Activated CD4-positive, alpha-beta T cell treated with anti-CD3 and anti-CD28 coated beads, Interleukin-2, amount 10 ng/mL, durations not matched to agents 7 days and 5 days (primary cell): ENCODE data around the gene FAM168A. TPM values are rescaled to one million over a fixed set of nuclear protein-coding genes. Genes with fewer than 3 reads are reported as not detected.

Experiments used
- CTCF ChIA-PET: fragments of 350-600 bp; sonication (Branson Sonifier 250); formaldehyde crosslinking; loops from one replicate; lab custom pipeline; 2021; ENCODE audit warnings: antibody characterized with exemption; lab: Charles Lee
- POLR2A ChIA-PET: fragments of 350-600 bp; sonication (Branson Sonifier 250); formaldehyde crosslinking; loops from one replicate; lab custom pipeline; 2021; ENCODE audit warnings: antibody characterized with exemption; lab: Charles Lee
- DNase-seq: peaks from one replicate; pipeline ENCODE4 v3.0.0-alpha.2; 2020
- H3K27ac Mint-ChIP-seq: one replicate; pipeline ENCODE4 v1.8.0; 2021; ENCODE audit warnings: mild to moderate bottlenecking, moderate library complexity, mixed read lengths
- H3K27me3 Mint-ChIP-seq: one replicate; pipeline ENCODE4 v1.8.0; 2021; ENCODE audit warnings: mixed read lengths
- H3K36me3 Mint-ChIP-seq: one replicate; pipeline ENCODE4 v1.8.0; 2021; ENCODE audit warnings: low read depth, mixed read lengths
- H3K4me1 Mint-ChIP-seq: one replicate; pipeline ENCODE4 v1.8.0; 2021; ENCODE audit warnings: mixed read lengths
- H3K4me3 Mint-ChIP-seq: one replicate; pipeline ENCODE4 v1.8.0; 2021; ENCODE audit warnings: mild to moderate bottlenecking, moderate library complexity, mixed read lengths
- H3K9me3 Mint-ChIP-seq: one replicate; pipeline ENCODE4 v1.8.0; 2021; ENCODE audit warnings: mixed read lengths
- total RNA-seq, 2 experiments: library from RNA; stranded (reverse); gene quantifications; one replicate each; pipeline ENCODE4 v1.2.3, GENCODE V29; 2021

The FAM168A gene
- total RNA-seq, 2 experiments from 2014 or later = 28.9 to 31.2 TPM

- Mint-ChIP-seq H3K9me3 (no peaks in the 10 kb centered on the region), H3K4me3 (no peak overlapping the region), H3K27me3 (no peaks in the 10 kb centered on the region), H3K36me3 (peaks cover 13% of the 10 kb centered on the region), H3K4me1 (peaks cover 29% of the 10 kb centered on the region), H3K27ac (no peak overlapping the region)
- CTCF ChIA-PET = interaction anchor here (1.4 to 1.6 kb wide), 3 partner anchors 20 to 40 kb away, joined by 3 to 4 read pairs (median 3); no protein-coding TSS in a partner anchor
- POLR2A ChIA-PET = no interaction called here
- no peak for DNase-seq
These were observed 207.0 kb downstream of the FAM168A start for GRCh38 chr11:73390601-73391565.

GRCh38 chr11:73389916-73390315, 208.0 kb downstream of the FAM168A start:
- DNase-seq = no peak
- Mint-ChIP-seq H3K9me3 (no peaks in the 10 kb centered on the region), H3K4me1 (peaks cover 39% of the 10 kb centered on the region), H3K27me3 (no peaks in the 10 kb centered on the region), H3K27ac (peak overlapping the region; percentile 25), H3K4me3 (no peak overlapping the region), H3K36me3 (peaks cover 14% of the 10 kb centered on the region)
- CTCF ChIA-PET = interaction anchor here (1.0 to 1.7 kb wide), 6 partner anchors 9 to 39 kb away, joined by 3 to 12 read pairs (median 4); partner anchors contain the start of gene RELT
- POLR2A ChIA-PET = no interaction called here

GRCh38 chr11:73389134-73389525, 208.8 kb downstream of the FAM168A start:
- H3K9me3 Mint-ChIP-seq = no peaks in the 10 kb centered on the region
- H3K36me3 Mint-ChIP-seq = peaks cover 14% of the 10 kb centered on the region
- no peak for DNase-seq
- no peaks in the 10 kb centered on the region for H3K27me3 Mint-ChIP-seq
- H3K4me1 Mint-ChIP-seq = peaks cover 47% of the 10 kb centered on the region
- ChIA-PET CTCF (interaction anchor here (1.0 to 1.7 kb wide), 5 partner anchors 10 to 237 kb away, joined by 3 to 12 read pairs (median 4); partner anchors contain the start of gene RELT), POLR2A (no interaction called here)
- H3K4me3 Mint-ChIP-seq = no peak overlapping the region
- no peak overlapping the region for H3K27ac Mint-ChIP-seq

GRCh38 chr11:73388265-73389133, 209.4 kb downstream of the FAM168A start:
- Mint-ChIP-seq H3K27me3 (no peaks in the 10 kb centered on the region), H3K27ac (peak overlapping the region; percentile 84), H3K36me3 (peaks cover 11% of the 10 kb centered on the region), H3K9me3 (no peaks in the 10 kb centered on the region), H3K4me1 (peaks cover 53% of the 10 kb centered on the region), H3K4me3 (no peak overlapping the region)
- ChIA-PET POLR2A (interaction anchor here (0.6 kb wide), 1 partner anchor 260 kb away, joined by 4 read pairs; no protein-coding TSS in a partner anchor), CTCF (interaction anchor here (1.2 to 1.7 kb wide), 3 partner anchors 11 to 238 kb away, joined by 3 to 12 read pairs (median 4); no protein-coding TSS in a partner anchor)
- no peak for DNase-seq

- Mint-ChIP-seq H3K27ac (peak overlapping the region; percentile 89), H3K4me3 (no peak overlapping the region), H3K9me3 (no peaks in the 10 kb centered on the region), H3K4me1 (peaks cover 58% of the 10 kb centered on the region), H3K36me3 (peaks cover 8% of the 10 kb centered on the region), H3K27me3 (no peaks in the 10 kb centered on the region)
- CTCF ChIA-PET = interaction anchor here (1.4 kb wide), 1 partner anchor 239 kb away, joined by 3 read pairs; no protein-coding TSS in a partner anchor
- POLR2A ChIA-PET = no interaction called here
- no peak for DNase-seq
These were observed 210.2 kb downstream of the FAM168A start for GRCh38 chr11:73387594-73388264.

GRCh38 chr11:73386546-73386945, 211.4 kb downstream of the FAM168A start:
- POLR2A ChIA-PET = no interaction called here
- DNase-seq = no peak
- Mint-ChIP-seq H3K4me1 (peaks cover 66% of the 10 kb centered on the region), H3K36me3 (peaks cover 8% of the 10 kb centered on the region), H3K27ac (peak overlapping the region; percentile 89), H3K4me3 (no peak overlapping the region), H3K9me3 (no peaks in the 10 kb centered on the region), H3K27me3 (no peaks in the 10 kb centered on the region)
- CTCF ChIA-PET = interaction anchor here (1.0 kb wide), 1 partner anchor 35 kb away, joined by 5 read pairs; no protein-coding TSS in a partner anchor

GRCh38 chr11:73386016-73386415, 211.9 kb downstream of the FAM168A start:
- ChIA-PET CTCF (interaction anchor here (1.3 to 1.9 kb wide), 2 partner anchors 7 to 275 kb away, joined by 3 to 8 read pairs; no protein-coding TSS in a partner anchor), POLR2A (no interaction called here)
- Mint-ChIP-seq H3K9me3 (no peaks in the 10 kb centered on the region), H3K27ac (peak overlapping the region; percentile 89), H3K4me1 (peaks cover 69% of the 10 kb centered on the region), H3K4me3 (no peak overlapping the region), H3K36me3 (peaks cover 8% of the 10 kb centered on the region), H3K27me3 (no peaks in the 10 kb centered on the region)
- DNase-seq = no peak

GRCh38 chr11:73384872-73385689, 212.8 kb downstream of the FAM168A start:
- ChIA-PET POLR2A (interaction anchor here (0.6 kb wide), 1 partner anchor 39 kb away, joined by 3 read pairs; no protein-coding TSS in a partner anchor), CTCF (interaction anchor here (1.2 to 1.9 kb wide), 5 partner anchors 8 to 276 kb away, joined by 3 to 9 read pairs (median 7); no protein-coding TSS in a partner anchor)
- Mint-ChIP-seq H3K4me3 (peak overlapping the region; percentile 26), H3K27me3 (no peaks in the 10 kb centered on the region), H3K9me3 (no peaks in the 10 kb centered on the region), H3K27ac (peak overlapping the region; percentile 89), H3K36me3 (peaks cover 8% of the 10 kb centered on the region), H3K4me1 (peaks cover 70% of the 10 kb centered on the region)
- peak; percentile 49 for DNase-seq

GRCh38 chr11:73384531-73384871, 213.4 kb downstream of the FAM168A start:
- peak overlapping the region; percentile 26 for H3K4me3 Mint-ChIP-seq
- no peak for DNase-seq
- H3K27ac Mint-ChIP-seq = peak overlapping the region; percentile 89
- ChIA-PET CTCF (interaction anchor here (1.2 to 1.9 kb wide), 4 partner anchors 9 to 33 kb away, joined by 5 to 9 read pairs (median 8); no protein-coding TSS in a partner anchor), POLR2A (no interaction called here)
- H3K36me3 Mint-ChIP-seq = peaks cover 4% of the 10 kb centered on the region
- no peaks in the 10 kb centered on the region for H3K9me3 Mint-ChIP-seq
- peaks cover 72% of the 10 kb centered on the region for H3K4me1 Mint-ChIP-seq
- H3K27me3 Mint-ChIP-seq = no peaks in the 10 kb centered on the region

- no peaks in the 10 kb centered on the region for H3K27me3 Mint-ChIP-seq
- H3K4me3 Mint-ChIP-seq = no peak overlapping the region
- no peak for DNase-seq
- peak overlapping the region; percentile 89 for H3K27ac Mint-ChIP-seq
- ChIA-PET POLR2A (no interaction called here), CTCF (interaction anchor here (1.3 to 1.9 kb wide), 2 partner anchors 9 to 12 kb away, joined by 8 to 9 read pairs; no protein-coding TSS in a partner anchor)
- H3K36me3 Mint-ChIP-seq = peaks cover 4% of the 10 kb centered on the region
- peaks cover 75% of the 10 kb centered on the region for H3K4me1 Mint-ChIP-seq
- no peaks in the 10 kb centered on the region for H3K9me3 Mint-ChIP-seq
These were observed 213.8 kb downstream of the FAM168A start for GRCh38 chr11:73384125-73384441.
